Measurements from ENCODE around the gene INTS1. TPM values are rescaled to one million over a fixed set of nuclear protein-coding genes. Genes with fewer than 3 reads are reported as not detected.

Gene INTS1
- total RNA-seq, 1 experiment from 2014 or later, result 122 TPM

GRCh38 chr7:1526271-1526754 lies 22.1 kb upstream of the INTS1 start:
- ChIA-PET POLR2A (interaction anchor here (1.1 kb wide), 1 partner anchor 11 kb away, joined by 4 read pairs; no protein-coding TSS in a partner anchor), CTCF (no interaction called here)
- no peak overlapping the region for H3K27ac Mint-ChIP-seq (ENCODE audit: unreplicated experiment)
- no peak for DNase-seq
- H3K4me3 Mint-ChIP-seq (ENCODE audit: unreplicated experiment), result no peak overlapping the region
- BruUV-seq (replicated peaks), result no TSS peak
- H3K4me3 ChIP-seq (ENCODE audit: low read depth, low read length), result no peak overlapping the region
- H3K9me3 Mint-ChIP-seq (ENCODE audit: unreplicated experiment), result no peaks in the 10 kb centered on the region
- TF ChIP-seq CTCF (IDR thresholded peaks at IDR 0.05; ENCODE audit: insufficient read depth in 1 of 2, low read depth in 1 of 2, low read length in 1 of 2, severe bottlenecking in 1 of 2, unreplicated experiment in 1 of 2), result no peak
- peaks cover under 1% of the 10 kb centered on the region for H3K36me3 Mint-ChIP-seq (ENCODE audit: insufficient read depth, unreplicated experiment)
- H3K4me1 ChIP-seq, result peaks cover 11% of the 10 kb centered on the region
- H3K4me1 Mint-ChIP-seq (ENCODE audit: low read depth, unreplicated experiment), result no peaks in the 10 kb centered on the region
- no peaks in the 10 kb centered on the region for H3K36me3 ChIP-seq (ENCODE audit: control insufficient read depth, insufficient read depth, low read length)
- no peaks in the 10 kb centered on the region for H3K27me3 Mint-ChIP-seq (ENCODE audit: insufficient read depth, unreplicated experiment)
- intact Hi-C loops (cut with micrococcal nuclease; ENCODE audit: unreplicated experiment), result no loop called here
- no peaks in the 10 kb centered on the region for H3K9me3 ChIP-seq
- no peaks in the 10 kb centered on the region for H3K27me3 ChIP-seq (replicated peaks; ENCODE audit: control insufficient read depth, insufficient read depth, low read length)

GRCh38 chr7:1525409-1525808 lies 21.2 kb upstream of the INTS1 start:
- Histone ChIP-seq H3K4me1 (peaks cover 13% of the 10 kb centered on the region), H3K4me3 (ENCODE audit: low read depth, low read length) (no peak overlapping the region), H3K27me3 (replicated peaks; ENCODE audit: control insufficient read depth, insufficient read depth, low read length) (no peaks in the 10 kb centered on the region), H3K36me3 (ENCODE audit: control insufficient read depth, insufficient read depth, low read length) (no peaks in the 10 kb centered on the region), H3K9me3 (no peaks in the 10 kb centered on the region)
- no peak for DNase-seq
- peaks cover 4% of the 10 kb centered on the region for H3K36me3 Mint-ChIP-seq (ENCODE audit: insufficient read depth, unreplicated experiment)
- intact Hi-C loops (cut with micrococcal nuclease; ENCODE audit: unreplicated experiment), result no loop called here
- H3K9me3 Mint-ChIP-seq (ENCODE audit: unreplicated experiment), result no peaks in the 10 kb centered on the region
- POLR2A ChIA-PET, result no interaction called here
- no peaks in the 10 kb centered on the region for H3K27me3 Mint-ChIP-seq (ENCODE audit: insufficient read depth, unreplicated experiment)
- no TSS peak for BruUV-seq (replicated peaks)
- H3K4me3 Mint-ChIP-seq (ENCODE audit: unreplicated experiment), result no peak overlapping the region
- peaks cover 4% of the 10 kb centered on the region for H3K4me1 Mint-ChIP-seq (ENCODE audit: low read depth, unreplicated experiment)
- TF ChIP-seq CTCF (IDR thresholded peaks at IDR 0.05; ENCODE audit: insufficient read depth in 1 of 2, low read depth in 1 of 2, low read length in 1 of 2, severe bottlenecking in 1 of 2, unreplicated experiment in 1 of 2), result no peak
- H3K27ac Mint-ChIP-seq (ENCODE audit: unreplicated experiment), result no peak overlapping the region
- CTCF ChIA-PET, result no interaction called here

- CTCF ChIA-PET, result no interaction called here
- Mint-ChIP-seq H3K9me3 (ENCODE audit: unreplicated experiment) (no peaks in the 10 kb centered on the region), H3K4me1 (ENCODE audit: low read depth, unreplicated experiment) (peaks cover 8% of the 10 kb centered on the region), H3K4me3 (ENCODE audit: unreplicated experiment) (no peak overlapping the region), H3K27ac (ENCODE audit: unreplicated experiment) (no peak overlapping the region), H3K36me3 (ENCODE audit: insufficient read depth, unreplicated experiment) (peaks cover 6% of the 10 kb centered on the region), H3K27me3 (ENCODE audit: insufficient read depth, unreplicated experiment) (no peaks in the 10 kb centered on the region)
- no peak for TF ChIP-seq CTCF (IDR thresholded peaks at IDR 0.05; ENCODE audit: insufficient read depth in 1 of 2, low read depth in 1 of 2, low read length in 1 of 2, severe bottlenecking in 1 of 2, unreplicated experiment in 1 of 2)
- H3K36me3 ChIP-seq (ENCODE audit: control insufficient read depth, insufficient read depth, low read length), result no peaks in the 10 kb centered on the region
- no peaks in the 10 kb centered on the region; the same call in 1 of the 2 replicates for H3K9me3 ChIP-seq
- intact Hi-C loops (cut with micrococcal nuclease; ENCODE audit: unreplicated experiment), result no loop called here
- no TSS peak for BruUV-seq (replicated peaks)
- DNase-seq, result peak in 1 of 2 experiments; percentile 37
- POLR2A ChIA-PET, result no interaction called here
- no peaks in the 10 kb centered on the region for H3K27me3 ChIP-seq (replicated peaks; ENCODE audit: control insufficient read depth, insufficient read depth, low read length)
- H3K4me1 ChIP-seq, result peaks cover 18% of the 10 kb centered on the region
- H3K4me3 ChIP-seq (ENCODE audit: low read depth, low read length), result no peak overlapping the region
Measured at GRCh38 chr7:1523844-1524243, 19.7 kb upstream of the INTS1 start.
